GM19438 (cell line): ENCODE results near the gene TTK.
"Not testable (repeated sequence)": the region's sequence is repeated elsewhere in the genome, so short reads cannot be mapped to it uniquely, and the experiment has no call there.

Source experiments
- ATAC-seq: cut with Tn5 transposase; IDR thresholded peaks from one replicate; pipeline ENCODE4 v1.9.1; 2021; ENCODE audit warnings: low read depth; ENCODE audit not compliant: unreplicated experiment

TTK gene

GRCh38 chr6:80021131-80021530 is 16.7 kb downstream of the TTK start:
- no peak for ATAC-seq

DNA sequence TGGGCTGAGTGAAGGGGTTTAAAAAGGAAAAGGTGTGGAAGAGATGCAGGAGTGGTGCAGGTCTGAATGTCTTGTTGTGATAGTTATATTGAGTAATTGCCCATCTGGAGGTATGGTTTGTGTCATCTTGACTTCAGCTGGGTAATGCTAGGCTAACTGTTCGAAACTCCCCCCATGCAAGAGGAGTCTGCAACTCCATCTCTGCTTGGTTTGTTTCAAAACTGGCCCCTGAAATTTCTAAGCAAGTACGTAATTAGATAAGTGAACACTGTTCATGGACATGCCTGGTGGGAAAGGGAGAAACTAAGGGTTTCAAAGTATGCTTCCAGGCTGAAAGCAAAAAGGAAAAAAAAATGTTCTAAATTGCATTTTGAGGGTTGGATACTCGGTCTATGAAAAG is 17.1 kb downstream of the TTK start:
- no peak for ATAC-seq

- ATAC-seq = no peak
Measured at GRCh38 chr6:80022803-80023202, 18.4 kb downstream of the TTK start.

GRCh38 chr6:80028589-80028988 is 24.1 kb downstream of the TTK start:
- no peak for ATAC-seq

DNA sequence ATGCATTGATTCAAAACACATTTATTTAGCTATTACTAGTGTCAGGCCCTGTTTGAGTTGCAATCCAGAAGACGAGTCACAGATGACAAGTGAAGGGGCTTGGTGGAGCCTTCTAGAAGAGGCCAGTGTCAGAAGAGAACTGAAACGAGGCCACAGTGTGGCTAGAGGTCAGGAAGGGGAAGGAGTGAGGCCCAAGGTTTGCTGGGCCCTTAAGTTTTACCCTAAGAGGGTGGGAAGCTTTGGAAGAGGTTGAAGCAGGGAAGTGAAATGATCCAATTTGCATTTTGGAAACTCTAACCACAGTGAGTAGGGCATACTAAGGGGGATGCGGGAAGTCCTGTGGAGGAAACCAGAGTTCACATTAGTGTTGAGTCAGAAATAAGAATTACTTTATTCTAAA is 25.0 kb downstream of the TTK start:
- peak; percentile 90 for ATAC-seq

DNA sequence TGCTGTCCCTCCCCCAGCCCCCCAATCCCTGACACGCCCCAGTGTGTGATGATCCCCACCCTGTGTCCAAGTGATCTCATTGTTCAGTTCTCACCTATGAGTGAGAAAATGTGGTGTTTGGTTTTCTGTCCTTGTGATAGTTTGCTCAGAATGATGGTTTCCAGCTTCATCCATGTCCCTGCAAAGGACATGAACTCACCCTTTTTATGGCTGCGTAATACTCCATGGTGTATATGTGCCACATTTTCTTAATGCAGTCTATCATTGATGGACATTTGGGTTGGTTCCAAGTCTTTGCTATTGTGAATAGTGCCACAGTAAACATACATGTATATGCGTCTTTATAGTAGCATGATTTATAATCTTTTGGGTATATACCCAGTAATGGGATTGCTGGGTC is 43.8 kb downstream of the TTK start:
- not testable (repeated sequence) for ATAC-seq

- ATAC-seq = no peak
Measured at GRCh38 chr6:80060774-80061173, 56.3 kb downstream of the TTK start.

- ATAC-seq = not testable (repeated sequence)
Measured at GRCh38 chr6:80068146-80068545, 63.7 kb downstream of the TTK start.

DNA sequence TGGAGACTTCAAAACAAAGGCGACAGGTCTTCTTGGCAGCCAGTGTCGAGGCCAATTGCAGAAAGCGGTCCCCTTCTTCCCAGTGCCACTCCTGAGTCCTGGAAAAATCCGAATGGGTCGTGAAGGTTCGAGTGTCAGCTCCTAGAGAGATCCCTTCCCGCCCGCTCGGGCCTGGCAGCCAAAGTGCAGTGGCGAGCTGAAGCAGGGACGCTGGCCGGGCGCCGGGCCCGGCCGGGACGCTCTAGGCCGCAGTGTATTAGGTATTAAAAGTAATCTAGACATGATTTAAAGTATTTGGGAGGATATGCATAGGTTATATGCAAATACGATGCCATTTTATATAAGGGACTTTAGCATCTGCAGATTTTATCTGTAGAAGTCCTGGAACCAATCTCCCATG is 66.0 kb downstream of the TTK start:
- ATAC-seq = not testable (repeated sequence)

DNA sequence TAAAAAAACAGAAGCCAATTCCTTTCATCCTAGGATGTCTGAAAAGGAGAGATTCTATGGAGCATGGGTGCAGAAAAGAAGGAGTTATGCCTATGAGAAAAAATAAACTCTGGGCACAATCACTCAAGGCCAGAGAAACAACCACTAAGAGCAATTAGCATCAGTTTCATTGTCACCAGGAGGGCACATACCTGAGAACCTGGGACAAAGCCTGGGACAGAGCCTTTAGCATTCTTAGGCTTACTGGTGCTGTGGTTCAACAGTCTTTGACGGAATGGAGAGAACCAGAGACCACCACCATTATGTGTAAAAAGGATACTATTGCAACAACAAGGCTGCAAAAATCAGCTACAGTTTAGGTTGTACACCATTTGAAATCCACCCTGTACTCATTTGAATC is 72.6 kb downstream of the TTK start:
- no peak for ATAC-seq

DNA sequence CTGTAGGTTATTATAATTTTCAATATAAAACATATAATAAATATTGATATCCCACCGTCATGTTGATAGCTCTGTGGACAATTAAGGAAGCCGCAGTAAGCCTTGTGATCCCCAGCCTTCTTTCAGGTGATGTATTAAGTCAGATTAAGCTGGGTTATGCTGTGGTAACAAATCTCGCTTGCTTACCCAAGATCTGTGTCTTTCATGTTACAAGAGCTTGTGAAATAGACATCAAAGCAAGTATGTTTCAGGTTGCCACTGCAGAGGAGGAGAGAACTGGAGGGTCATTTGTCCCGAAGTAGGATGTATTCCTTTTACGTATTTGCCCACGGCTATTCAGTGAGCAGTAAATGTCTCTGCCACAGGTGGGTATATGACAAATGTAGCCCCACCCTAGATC is 84.2 kb downstream of the TTK start:
- ATAC-seq = no peak

- no peak for ATAC-seq
Measured at GRCh38 chr6:80091506-80091905, 87.1 kb downstream of the TTK start.
